Right kidney (tissue), 1 donor: ENCODE measurements around the gene RNF212.

Source experiments
- DNase-seq: peaks from one replicate; pipeline ENCODE4 v3.0.0-alpha.2; 2016

The RNF212 gene

GRCh38 chr4:1033840-1034551 lies 79.4 kb downstream of the RNF212 start:
- DNase-seq, result no peak

DNA sequence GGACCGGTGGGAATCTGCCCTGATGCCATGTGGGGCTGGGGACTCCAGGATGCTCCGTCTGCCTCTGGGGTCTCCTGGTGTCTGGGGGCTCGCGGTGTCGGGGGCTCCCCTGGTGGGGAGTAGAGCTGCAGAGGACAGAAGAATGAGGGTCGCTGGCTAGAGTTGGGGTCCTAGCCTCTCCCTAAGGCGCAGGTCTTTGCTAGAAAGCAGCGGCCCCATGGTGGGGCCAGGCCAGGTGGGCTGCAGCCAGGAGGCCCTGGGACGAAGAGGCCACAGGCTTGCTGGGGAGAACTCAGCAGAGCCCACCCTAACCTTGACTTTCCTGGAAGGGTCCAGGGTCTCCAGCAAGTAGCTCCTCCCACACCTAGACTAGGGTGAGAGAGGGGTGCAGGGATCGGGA lies 80.5 kb downstream of the RNF212 start:
- no peak for DNase-seq

GRCh38 chr4:1031956-1032795 lies 81.2 kb downstream of the RNF212 start:
- no peak for DNase-seq

- no peak for DNase-seq
Measured at GRCh38 chr4:1031346-1031745, 82.0 kb downstream of the RNF212 start.

- DNase-seq, result no peak
Measured at GRCh38 chr4:1030559-1030958, 82.8 kb downstream of the RNF212 start.

DNA sequence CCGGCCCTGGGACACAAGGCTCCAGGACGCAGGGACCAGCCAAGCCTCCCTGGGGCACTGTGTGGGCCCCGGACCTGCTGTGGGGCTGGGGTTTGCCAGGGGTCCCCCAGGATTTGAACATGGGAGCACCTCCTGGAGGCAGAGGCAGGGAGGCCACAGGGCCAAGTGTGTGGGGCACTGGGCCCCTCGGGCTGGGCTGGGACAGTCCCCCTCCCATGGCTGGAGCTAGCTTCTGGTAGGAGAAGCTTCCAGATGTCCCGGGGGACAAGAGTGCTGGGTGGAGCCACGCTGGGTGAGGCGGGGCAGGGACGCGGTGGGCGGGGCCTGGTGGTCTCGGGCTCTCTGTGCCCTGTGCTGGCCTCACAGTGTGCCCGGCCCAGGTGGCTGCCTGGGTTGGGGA lies 83.3 kb downstream of the RNF212 start:
- no peak for DNase-seq

- DNase-seq, result no peak
Measured at GRCh38 chr4:1029529-1029928, 83.8 kb downstream of the RNF212 start.

GRCh38 chr4:1028574-1029220 lies 84.7 kb downstream of the RNF212 start:
- DNase-seq, result no peak

DNA sequence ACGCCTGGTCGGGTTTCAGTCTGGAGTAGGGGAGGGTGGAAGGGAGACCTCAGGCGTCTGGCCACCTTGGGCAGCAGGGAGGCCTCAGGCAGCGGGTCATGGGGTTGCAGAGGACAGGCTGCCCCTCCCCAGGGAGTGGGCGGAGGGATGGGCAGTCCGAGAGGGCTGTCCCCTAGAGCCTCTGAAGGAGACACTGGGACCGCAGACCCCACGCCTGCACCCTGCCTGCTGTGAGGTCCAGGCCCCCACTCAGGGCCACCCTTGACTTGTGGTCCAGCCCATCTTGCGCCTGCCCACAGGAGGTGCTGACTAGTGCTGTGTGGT lies 85.5 kb downstream of the RNF212 start:
- DNase-seq, result no peak

DNA sequence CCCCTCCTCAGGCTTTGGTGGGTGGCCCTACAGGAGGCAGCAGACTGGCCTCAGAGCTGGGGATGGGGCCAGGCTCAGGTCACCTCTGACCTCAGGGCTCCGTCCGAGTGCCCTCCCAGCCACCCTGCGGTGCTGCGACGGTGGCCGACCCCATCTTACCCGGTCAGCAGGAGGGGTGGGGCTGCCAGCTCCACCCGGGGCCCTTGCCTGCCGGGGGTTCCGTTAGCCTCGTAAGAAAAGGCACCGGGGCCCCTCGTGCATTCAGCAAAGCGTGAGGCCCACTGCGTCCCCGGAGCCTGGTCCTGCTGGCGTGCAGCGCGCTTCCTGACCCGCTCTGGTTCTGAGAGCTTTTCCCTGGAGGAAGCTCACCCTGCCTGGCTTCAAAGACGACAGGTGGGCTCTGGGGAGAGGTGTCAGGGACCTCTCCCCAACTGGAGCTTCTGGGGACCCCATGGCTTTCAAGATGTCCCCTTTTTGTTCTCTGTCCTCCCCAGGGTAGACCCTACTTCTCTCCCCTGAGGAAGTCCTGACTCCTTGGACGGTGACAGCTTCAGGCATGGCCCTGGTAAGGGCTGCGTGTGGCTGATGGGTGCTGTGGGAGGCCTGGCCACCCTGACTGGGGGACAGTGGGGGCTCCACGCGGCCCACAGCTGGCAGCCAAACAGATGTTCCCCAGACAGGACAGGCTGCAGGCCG lies 86.0 kb downstream of the RNF212 start:
- no peak for DNase-seq

DNA sequence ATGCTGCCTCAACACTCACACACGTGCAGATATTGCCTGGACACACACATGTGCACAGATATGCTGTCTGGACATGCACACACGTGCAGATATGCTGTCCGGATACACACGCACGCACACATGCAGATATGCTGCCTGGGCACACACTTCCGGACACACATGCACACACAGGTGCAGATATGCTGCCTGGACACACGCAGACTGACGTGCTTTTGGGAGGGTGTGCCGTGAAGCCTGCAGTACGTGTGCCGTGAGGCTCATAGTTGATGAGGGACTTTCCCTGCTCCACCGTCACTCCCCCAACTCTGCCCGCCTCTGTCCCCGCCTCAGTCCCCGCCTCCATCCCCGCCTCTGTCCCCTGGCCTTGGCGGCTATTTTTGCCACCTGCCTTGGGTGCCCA lies 87.2 kb downstream of the RNF212 start:
- no peak for DNase-seq

DNA sequence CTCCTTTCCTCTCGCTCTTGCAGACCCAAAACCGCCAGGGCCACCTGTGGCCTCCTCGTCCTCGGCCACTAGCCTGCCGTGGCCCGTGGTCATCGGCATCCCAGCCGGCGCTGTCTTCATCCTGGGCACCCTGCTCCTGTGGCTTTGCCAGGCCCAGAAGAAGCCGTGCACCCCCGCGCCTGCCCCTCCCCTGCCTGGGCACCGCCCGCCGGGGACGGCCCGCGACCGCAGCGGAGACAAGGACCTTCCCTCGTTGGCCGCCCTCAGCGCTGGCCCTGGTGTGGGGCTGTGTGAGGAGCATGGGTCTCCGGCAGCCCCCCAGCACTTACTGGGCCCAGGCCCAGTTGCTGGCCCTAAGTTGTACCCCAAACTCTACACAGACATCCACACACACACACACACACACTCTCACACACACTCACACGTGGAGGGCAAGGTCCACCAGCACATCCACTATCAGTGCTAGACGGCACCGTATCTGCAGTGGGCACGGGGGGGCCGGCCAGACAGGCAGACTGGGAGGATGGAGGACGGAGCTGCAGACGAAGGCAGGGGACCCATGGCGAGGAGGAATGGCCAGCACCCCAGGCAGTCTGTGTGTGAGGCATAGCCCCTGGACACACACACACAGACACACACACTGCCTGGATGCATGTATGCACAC lies 88.3 kb downstream of the RNF212 start:
- no peak for DNase-seq

DNA sequence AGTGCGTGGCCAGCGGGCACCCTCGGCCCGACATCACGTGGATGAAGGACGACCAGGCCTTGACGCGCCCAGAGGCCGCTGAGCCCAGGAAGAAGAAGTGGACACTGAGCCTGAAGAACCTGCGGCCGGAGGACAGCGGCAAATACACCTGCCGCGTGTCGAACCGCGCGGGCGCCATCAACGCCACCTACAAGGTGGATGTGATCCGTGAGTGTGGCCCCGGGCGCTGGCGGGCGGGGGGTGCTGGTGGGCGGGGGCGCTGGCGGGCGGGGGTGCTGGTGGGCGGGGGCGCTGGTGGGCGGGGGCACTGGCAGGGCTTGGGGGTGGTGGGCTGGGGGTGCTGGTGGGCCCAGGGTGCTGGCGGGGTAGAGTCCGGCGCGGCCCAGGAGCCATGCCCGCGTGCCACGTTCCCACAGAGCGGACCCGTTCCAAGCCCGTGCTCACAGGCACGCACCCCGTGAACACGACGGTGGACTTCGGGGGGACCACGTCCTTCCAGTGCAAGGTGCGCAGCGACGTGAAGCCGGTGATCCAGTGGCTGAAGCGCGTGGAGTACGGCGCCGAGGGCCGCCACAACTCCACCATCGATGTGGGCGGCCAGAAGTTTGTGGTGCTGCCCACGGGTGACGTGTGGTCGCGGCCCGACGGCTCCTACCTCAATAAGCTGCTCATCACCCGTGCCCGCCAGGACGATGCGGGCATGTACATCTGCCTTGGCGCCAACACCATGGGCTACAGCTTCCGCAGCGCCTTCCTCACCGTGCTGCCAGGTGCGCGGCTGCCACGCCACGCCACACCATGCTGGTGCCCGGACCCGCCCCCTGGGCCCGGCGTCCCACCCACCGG lies 89.2 kb downstream of the RNF212 start:
- DNase-seq, result no peak

- DNase-seq, result no peak
Measured at GRCh38 chr4:1023075-1023640, 90.2 kb downstream of the RNF212 start.

DNA sequence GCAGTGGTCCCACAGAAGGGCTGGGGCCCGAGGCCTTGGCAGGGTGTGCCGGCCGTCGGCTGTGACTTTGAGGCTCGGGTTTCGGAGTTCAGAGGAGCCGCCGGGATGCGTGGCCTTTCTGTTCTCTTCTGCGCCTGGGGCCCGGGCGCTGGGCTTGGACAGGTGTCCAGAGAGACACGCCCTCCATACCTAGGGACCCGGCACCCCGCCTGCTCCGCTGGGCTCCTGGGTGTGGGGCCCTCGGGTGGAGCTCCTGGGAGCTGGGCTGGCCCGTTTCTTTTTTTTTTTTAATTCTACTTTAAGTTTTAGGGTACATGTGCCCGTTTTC lies 90.7 kb downstream of the RNF212 start:
- DNase-seq, result no peak

- no peak for DNase-seq
Measured at GRCh38 chr4:1022051-1022738, 91.2 kb downstream of the RNF212 start.
